GM12878 (cell line): ENCODE measurements around the gene DYNC1H1. TPM values are rescaled to one million over a fixed set of nuclear protein-coding genes. Genes with fewer than 3 reads are reported as not detected.

Source experiments
- ATAC-seq: fragments of 200-7000 bp; cut with Tn5 transposase; 3 replicates; pipeline ENCODE4 v1.9.1; 2020; ENCODE audit warnings: mild to moderate bottlenecking, moderate library complexity
- BruUV-seq: library from RNA; stranded (reverse); fragments of 400-500 nt; replicated peaks from 2 replicates; lab custom pipeline; 2021; lab: Mats Ljungman, UMichigan
- CTCF ChIA-PET: fragments of 300-600 bp; sonication (Branson Sonifier 250); formaldehyde crosslinking; extraction: SDS; loops from one replicate; lab custom pipeline; 2021; ENCODE audit warnings: inconsistent platforms; lab: Yijun Ruan, JAX
- POLR2A ChIA-PET: fragments of 350-600 bp; formaldehyde crosslinking; extraction: SDS; loops from one replicate; lab custom pipeline; 2021; ENCODE audit warnings: inconsistent platforms; lab: Charles Lee
- RAD21 ChIA-PET: fragments of 300-600 bp; sonication (Branson Sonifier 250); formaldehyde crosslinking; loops from one replicate; lab custom pipeline; 2023; ENCODE audit warnings: antibody characterized with exemption; ENCODE audit not compliant: unreplicated experiment; lab: Charles Lee
- SMC1A ChIA-PET: fragments of 300-600 bp; sonication (Branson Sonifier 250); formaldehyde crosslinking; loops from one replicate; lab custom pipeline; 2023; ENCODE audit not compliant: unreplicated experiment, uncharacterized antibody; lab: Charles Lee
- DNase-seq: peaks from one replicate; pipeline ENCODE4 v3.0.0-alpha.2; 2011; ENCODE audit warnings: low read depth, low spot score
- FAIRE-seq: peaks from 3 replicates; lab custom pipeline; 2011; peaks lifted over from hg19 to GRCh38; lab: Jason Lieb, UNC
- H2AFZ ChIP-seq: 2 replicates; pipeline ENCODE4 v1.6.0; 2011; ENCODE audit warnings: low read depth, low read length, control low read depth; ENCODE audit not compliant: control insufficient read depth
- H3K27ac ChIP-seq: 2 replicates; pipeline ENCODE4 v1.5.1; 2011; ENCODE audit warnings: control low read depth; ENCODE audit not compliant: control insufficient read depth, insufficient read depth
- H3K27me3 ChIP-seq, 2 experiments: replicated peaks in 1 of 2; 2 replicates each; pipeline versions ENCODE4 v1.6.0 to v1.6.1; 2011; ENCODE audit warnings: low read length in 1 of 2; ENCODE audit not compliant: control insufficient read depth in 2 of 2, insufficient read depth in 2 of 2
- H3K36me3 ChIP-seq, 2 experiments: 2 replicates each; pipeline ENCODE4 v1.5.1; 2011; ENCODE audit warnings: low read length in 1 of 2; ENCODE audit not compliant: control insufficient read depth in 2 of 2, insufficient read depth in 2 of 2
- H3K4me1 ChIP-seq: 2 replicates; pipeline ENCODE4 v1.6.1; 2011; ENCODE audit warnings: mild to moderate bottlenecking, low read length, moderate library complexity, mixed read lengths; ENCODE audit not compliant: control insufficient read depth, insufficient read depth
- H3K4me2 ChIP-seq: 2 replicates; pipeline ENCODE4 v1.6.0; 2011; ENCODE audit warnings: control low read depth; ENCODE audit not compliant: control insufficient read depth, insufficient read depth
- H3K4me3 ChIP-seq: fragments of 200-600 bp; sonication (generic); 2 replicates; pipeline ENCODE4 v1.5.1; 2016
- H3K79me2 ChIP-seq: 2 replicates; pipeline ENCODE4 v1.6.0; 2011; ENCODE audit warnings: low read length; ENCODE audit not compliant: control insufficient read depth, insufficient read depth
- H3K9ac ChIP-seq: 2 replicates; pipeline ENCODE4 v1.8.0; 2011; ENCODE audit warnings: low read length, control low read depth, mixed read lengths; ENCODE audit not compliant: control insufficient read depth, insufficient read depth
- H3K9me3 ChIP-seq: replicated peaks from 3 replicates; pipeline ENCODE4 v1.5.1; 2011; ENCODE audit warnings: mild to moderate bottlenecking, low read length; ENCODE audit not compliant: control insufficient read depth, insufficient read depth
- H4K20me1 ChIP-seq: 2 replicates; pipeline ENCODE4 v1.6.0; 2011; ENCODE audit not compliant: control insufficient read depth, insufficient read depth
- BACH1 ChIP-seq: fragments of 450-650 bp; IDR thresholded peaks from 2 replicates; pipeline ENCODE4 v1.6.1; 2017; ENCODE audit warnings: mild to moderate bottlenecking, borderline replicate concordance
- BHLHE40 ChIP-seq, 2 experiments: fragments of 450-650 bp in 1 of 2; IDR thresholded peaks; 2 replicates each; pipeline ENCODE4 v1.6.1; 2011 to 2017; ENCODE audit warnings: low read depth in 2 of 2, borderline replicate concordance in 1 of 2, improper control_type of control experiment in 1 of 2, low read length in 1 of 2, mild to moderate bottlenecking in 1 of 2
- EED ChIP-seq: sonication (generic); IDR thresholded peaks from 2 replicates; pipeline ENCODE4 v1.6.1; 2016; ENCODE audit warnings: antibody characterized with exemption, low read depth
- KLF5 ChIP-seq: fragments of 450-650 bp; IDR thresholded peaks from 2 replicates; pipeline ENCODE4 v1.6.1; 2014; ENCODE audit warnings: mild to moderate bottlenecking; ENCODE audit not compliant: partially characterized antibody
- NRF1 ChIP-seq: conservative IDR thresholded peaks from 2 replicates; pipeline ENCODE4 v1.6.1; 2011; ENCODE audit warnings: mild to moderate bottlenecking, low read depth, low read length, improper control_type of control experiment
- TARDBP ChIP-seq: IDR thresholded peaks from 2 replicates; pipeline ENCODE4 v1.6.1; 2016; ENCODE audit warnings: borderline replicate concordance
- ZNF687 ChIP-seq: fragments of 450-650 bp; IDR thresholded peaks from 2 replicates; pipeline ENCODE4 v1.6.1; 2017; ENCODE audit warnings: mild to moderate bottlenecking, moderate library complexity
- WGBS: methylation state at CpG from one replicate; pipeline ENCODE4 v1.1.6; 2016; ENCODE audit warnings: low lambda C conversion rate; ENCODE audit not compliant: insufficient replicate concordance, insufficient coverage; ENCODE audit errors: missing lambda C conversion rate; 5-methylcytosine and 5-hydroxymethylcytosine counted together
- in situ Hi-C: fragments of 300-500 bp; cut with MboI; formaldehyde crosslinking; loops from 9 replicates; pipeline ENCODE4 v1.14.3; 2018; ENCODE audit warnings: mixed read lengths
- intact Hi-C: fragments of 100-400 bp; cut with micrococcal nuclease; formaldehyde crosslinking; loops from one replicate; pipeline ENCODE4 v1.14.2; 2022; ENCODE audit not compliant: unreplicated experiment
- polyA plus RNA-seq, 11 experiments: library from polyadenylated mRNA; depleted of rRNA in 4 of 11; unstranded in 6 of 11; stranded (reverse) in 5 of 11; fragments of >200 nt; fragmentation: Nextera tagmentation in 4 of 11; fragmentation: Illumina TruSeq in 1 of 11; extraction: Ambion mirVana in 4 of 11; extraction: Trizol in 1 of 11; gene quantifications; 1 replicate in 1 of 11; 2 replicates in 10 of 11; pipeline versions ENCODE4 v1.2.1 to v1.2.3, GENCODE V29; 2011 to 2016; ENCODE audit warnings: inconsistent platforms in 2 of 11, missing spikeins in 2 of 11, low read depth in 1 of 11
- total RNA-seq, 4 experiments: library from RNA; depleted of rRNA in 3 of 4; stranded (reverse); fragments of >200 nt in 3 of 4; fragmentation: Illumina TruSeq in 1 of 4; extraction: Trizol in 1 of 4; gene quantifications; 2 replicates each; pipeline versions ENCODE4 v1.2.1 to v1.2.3, GENCODE V29; 2013 to 2021
- TF ChIP-seq, protein P1 (sequence below): IDR thresholded peaks from 2 replicates; pipeline ENCODE4 v1.6.1; 2012; ENCODE audit warnings: improper control_type of control experiment, low read depth, low read length; ENCODE audit not compliant: insufficient replicate concordance
- TF ChIP-seq, protein P2 (sequence below): fragments of 450-650 bp; IDR thresholded peaks from 2 replicates; pipeline ENCODE4 v1.6.1; 2017; ENCODE audit warnings: mild to moderate bottlenecking

DYNC1H1 gene
- total and polyA plus RNA-seq, 10 of the 15 experiments (the other 5 are each of a cell fraction or from before 2014, with no cell fraction given): 38.4 to 291 (median 111) TPM

GRCh38 chr14:101961746-101962502 lies 2.4 kb upstream of the DYNC1H1 start (continued):
- no peak for TF ChIP-seq BHLHE40 (IDR thresholded peaks at IDR 0.05; ENCODE audit: borderline replicate concordance in 1 of 2, low read depth in 2 of 2, low read length in 1 of 2)
- TF ChIP-seq, protein P1, sequence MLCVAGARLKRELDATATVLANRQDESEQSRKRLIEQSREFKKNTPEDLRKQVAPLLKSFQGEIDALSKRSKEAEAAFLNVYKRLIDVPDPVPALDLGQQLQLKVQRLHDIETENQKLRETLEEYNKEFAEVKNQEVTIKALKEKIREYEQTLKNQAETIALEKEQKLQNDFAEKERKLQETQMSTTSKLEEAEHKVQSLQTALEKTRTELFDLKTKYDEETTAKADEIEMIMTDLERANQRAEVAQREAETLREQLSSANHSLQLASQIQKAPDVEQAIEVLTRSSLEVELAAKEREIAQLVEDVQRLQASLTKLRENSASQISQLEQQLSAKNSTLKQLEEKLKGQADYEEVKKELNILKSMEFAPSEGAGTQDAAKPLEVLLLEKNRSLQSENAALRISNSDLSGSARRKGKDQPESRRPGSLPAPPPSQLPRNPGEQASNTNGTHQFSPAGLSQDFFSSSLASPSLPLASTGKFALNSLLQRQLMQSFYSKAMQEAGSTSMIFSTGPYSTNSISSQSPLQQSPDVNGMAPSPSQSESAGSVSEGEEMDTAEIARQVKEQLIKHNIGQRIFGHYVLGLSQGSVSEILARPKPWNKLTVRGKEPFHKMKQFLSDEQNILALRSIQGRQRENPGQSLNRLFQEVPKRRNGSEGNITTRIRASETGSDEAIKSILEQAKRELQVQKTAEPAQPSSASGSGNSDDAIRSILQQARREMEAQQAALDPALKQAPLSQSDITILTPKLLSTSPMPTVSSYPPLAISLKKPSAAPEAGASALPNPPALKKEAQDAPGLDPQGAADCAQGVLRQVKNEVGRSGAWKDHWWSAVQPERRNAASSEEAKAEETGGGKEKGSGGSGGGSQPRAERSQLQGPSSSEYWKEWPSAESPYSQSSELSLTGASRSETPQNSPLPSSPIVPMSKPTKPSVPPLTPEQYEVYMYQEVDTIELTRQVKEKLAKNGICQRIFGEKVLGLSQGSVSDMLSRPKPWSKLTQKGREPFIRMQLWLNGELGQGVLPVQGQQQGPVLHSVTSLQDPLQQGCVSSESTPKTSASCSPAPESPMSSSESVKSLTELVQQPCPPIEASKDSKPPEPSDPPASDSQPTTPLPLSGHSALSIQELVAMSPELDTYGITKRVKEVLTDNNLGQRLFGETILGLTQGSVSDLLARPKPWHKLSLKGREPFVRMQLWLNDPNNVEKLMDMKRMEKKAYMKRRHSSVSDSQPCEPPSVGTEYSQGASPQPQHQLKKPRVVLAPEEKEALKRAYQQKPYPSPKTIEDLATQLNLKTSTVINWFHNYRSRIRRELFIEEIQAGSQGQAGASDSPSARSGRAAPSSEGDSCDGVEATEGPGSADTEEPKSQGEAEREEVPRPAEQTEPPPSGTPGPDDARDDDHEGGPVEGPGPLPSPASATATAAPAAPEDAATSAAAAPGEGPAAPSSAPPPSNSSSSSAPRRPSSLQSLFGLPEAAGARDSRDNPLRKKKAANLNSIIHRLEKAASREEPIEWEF: no peak
- no peak for TF ChIP-seq KLF5
- no peak for TF ChIP-seq EED
- TF ChIP-seq, all 136 proteins: peak for 0

DNA sequence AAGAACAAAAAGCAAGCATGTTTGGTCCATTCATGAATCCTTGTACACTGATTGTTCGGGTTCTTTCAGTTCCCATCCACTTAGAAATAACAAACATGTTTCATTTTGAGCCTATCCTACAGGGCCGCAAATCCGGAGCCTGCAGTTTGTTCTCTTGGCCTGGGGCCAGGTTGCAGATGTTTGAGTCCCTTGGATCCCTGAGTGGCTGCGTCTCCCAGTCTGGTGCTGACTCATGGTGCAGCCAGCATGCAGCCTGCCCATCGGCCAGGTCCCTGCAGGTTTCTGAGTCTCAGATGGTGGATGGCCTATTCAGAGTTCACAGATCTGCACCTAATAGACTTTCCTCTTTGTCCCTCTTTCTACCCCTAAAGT lies 1.9 kb upstream of the DYNC1H1 start:
- intact Hi-C loops: loop anchor here (5.0 to 10.0 kb wide), 2 partner anchors 190 to 552 kb away; no protein-coding TSS in a partner anchor
- no peaks in the 10 kb centered on the region for H3K27me3 ChIP-seq
- no peak overlapping the region for H3K4me2 ChIP-seq
- in situ Hi-C loops: loop anchor here (5.0 to 10.0 kb wide), 3 partner anchors 135 to 552 kb away; partner anchors contain the start of gene ZNF839
- no peak overlapping the region for H2AFZ ChIP-seq
- FAIRE-seq: no peak
- no peak for ATAC-seq
- H3K9ac ChIP-seq: no peak overlapping the region
- H3K36me3 ChIP-seq: no peaks in the 10 kb centered on the region
- ChIA-PET POLR2A (interaction anchor here (0.7 to 1.5 kb wide), 3 partner anchors 28 to 31 kb away, joined by 3 to 10 read pairs (median 5); no protein-coding TSS in a partner anchor), SMC1A (interaction anchor here (1.2 to 7.5 kb wide), 5 partner anchors 31 to 355 kb away, joined by 5 to 67 read pairs (median 13); partner anchors contain the start of gene MOK), CTCF (interaction anchor here (1.5 to 7.8 kb wide), 10 partner anchors 10 to 352 kb away, joined by 3 to 58 read pairs (median 10); no protein-coding TSS in a partner anchor), RAD21 (interaction anchor here (1.5 to 2.8 kb wide), 2 partner anchors 30 to 353 kb away, joined by 5 to 12 read pairs; no protein-coding TSS in a partner anchor)
- H3K4me3 ChIP-seq: no peak overlapping the region
- BruUV-seq: no TSS peak
- H3K4me1 ChIP-seq: no peaks in the 10 kb centered on the region
- no peak overlapping the region for H3K27ac ChIP-seq
- no peaks in the 10 kb centered on the region for H3K9me3 ChIP-seq
- peaks cover 29% of the 10 kb centered on the region for H3K79me2 ChIP-seq
- DNase-seq: no peak
- H4K20me1 ChIP-seq: no peaks in the 10 kb centered on the region
- 57% methylated on average over 5 of the region's 5 CpGs for WGBS
- TF ChIP-seq NRF1: no peak
- TF ChIP-seq, protein P2, sequence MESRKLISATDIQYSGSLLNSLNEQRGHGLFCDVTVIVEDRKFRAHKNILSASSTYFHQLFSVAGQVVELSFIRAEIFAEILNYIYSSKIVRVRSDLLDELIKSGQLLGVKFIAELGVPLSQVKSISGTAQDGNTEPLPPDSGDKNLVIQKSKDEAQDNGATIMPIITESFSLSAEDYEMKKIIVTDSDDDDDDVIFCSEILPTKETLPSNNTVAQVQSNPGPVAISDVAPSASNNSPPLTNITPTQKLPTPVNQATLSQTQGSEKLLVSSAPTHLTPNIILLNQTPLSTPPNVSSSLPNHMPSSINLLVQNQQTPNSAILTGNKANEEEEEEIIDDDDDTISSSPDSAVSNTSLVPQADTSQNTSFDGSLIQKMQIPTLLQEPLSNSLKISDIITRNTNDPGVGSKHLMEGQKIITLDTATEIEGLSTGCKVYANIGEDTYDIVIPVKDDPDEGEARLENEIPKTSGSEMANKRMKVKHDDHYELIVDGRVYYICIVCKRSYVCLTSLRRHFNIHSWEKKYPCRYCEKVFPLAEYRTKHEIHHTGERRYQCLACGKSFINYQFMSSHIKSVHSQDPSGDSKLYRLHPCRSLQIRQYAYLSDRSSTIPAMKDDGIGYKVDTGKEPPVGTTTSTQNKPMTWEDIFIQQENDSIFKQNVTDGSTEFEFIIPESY: no peak
- no peak for TF ChIP-seq ZNF687
- no peak for TF ChIP-seq BACH1
- TF ChIP-seq TARDBP: no peak
